GM21723 (cell line): Measurements from ENCODE around the gene TAOK2.
"Not testable (repeated sequence)": the region's sequence is repeated elsewhere in the genome, so short reads cannot be mapped to it uniquely, and the experiment has no call there.

Experiments
- ATAC-seq: cut with Tn5 transposase; IDR thresholded peaks from one replicate; pipeline ENCODE4 v1.9.1; 2021; ENCODE audit warnings: mild to moderate bottlenecking, moderate library complexity; ENCODE audit not compliant: unreplicated experiment

The TAOK2 gene

DNA sequence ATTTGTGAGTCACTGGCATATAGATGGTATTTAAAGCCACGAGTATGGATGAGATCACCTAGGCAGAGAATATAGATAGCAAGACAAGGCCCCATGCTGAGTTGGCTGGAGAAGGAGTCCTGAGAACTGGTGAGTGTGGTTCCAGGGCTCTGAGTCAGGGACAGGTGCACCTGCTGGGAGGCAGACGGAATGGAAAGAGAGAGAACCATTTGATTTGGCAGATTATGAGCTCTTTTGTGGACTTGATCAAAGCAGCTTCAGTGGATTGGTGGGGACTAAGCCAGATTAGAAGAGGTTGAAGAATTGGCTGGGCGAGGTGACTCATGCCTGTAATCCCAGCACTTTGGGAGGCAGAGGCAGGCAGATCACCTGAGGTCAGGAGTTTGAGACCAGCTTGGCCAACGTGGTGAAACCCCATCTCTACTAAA, 45.1 kb downstream of the TAOK2 start:
- no peak for ATAC-seq

DNA sequence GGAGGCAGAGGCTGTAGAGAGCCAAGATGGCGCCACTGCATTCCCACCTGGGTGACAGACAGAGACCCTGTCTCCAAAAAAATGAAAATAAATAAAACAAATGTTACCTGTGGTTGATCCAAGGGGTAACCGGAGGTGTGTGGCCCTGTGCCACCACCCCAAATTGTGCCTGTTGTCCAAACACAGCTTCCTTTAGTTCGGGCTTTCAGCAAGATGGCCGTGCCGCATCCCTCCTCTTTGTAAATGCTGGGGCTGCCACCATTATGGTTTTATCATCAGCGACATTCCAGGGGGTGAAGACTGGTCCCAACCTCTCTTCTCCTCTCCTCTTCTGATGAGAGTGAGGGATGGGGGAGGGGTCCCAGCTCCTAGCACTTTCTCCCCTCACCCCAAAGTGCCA, 49.2 kb downstream of the TAOK2 start, which contains the start of gene C16orf92:
C16orf92 (plus strand) TSS at position 312 of the 400 bp plus-strand sequence. CDS start 143 bp downstream, outside the sequence.
- ATAC-seq, result no peak

DNA sequence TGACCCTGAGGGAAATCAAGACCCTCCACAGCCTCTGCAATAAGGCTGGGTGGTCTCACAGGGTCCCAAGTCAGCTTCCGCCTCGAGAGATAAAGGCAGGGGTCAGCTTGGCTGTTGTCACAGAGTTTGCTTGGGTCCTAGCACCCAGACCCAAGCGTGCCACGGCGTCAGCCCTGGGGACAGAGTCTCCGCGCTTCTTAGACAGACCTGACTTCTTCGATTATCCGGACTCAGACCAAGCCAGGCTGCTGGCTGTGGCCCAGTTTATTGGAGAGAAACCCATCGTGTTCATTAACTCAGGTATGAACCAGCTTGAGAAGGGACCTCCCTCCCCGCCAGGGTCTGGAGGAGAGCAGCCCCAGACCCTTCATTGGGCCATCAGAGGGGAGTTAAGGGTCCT, 49.9 kb downstream of the TAOK2 start:
- ATAC-seq, result no peak

DNA sequence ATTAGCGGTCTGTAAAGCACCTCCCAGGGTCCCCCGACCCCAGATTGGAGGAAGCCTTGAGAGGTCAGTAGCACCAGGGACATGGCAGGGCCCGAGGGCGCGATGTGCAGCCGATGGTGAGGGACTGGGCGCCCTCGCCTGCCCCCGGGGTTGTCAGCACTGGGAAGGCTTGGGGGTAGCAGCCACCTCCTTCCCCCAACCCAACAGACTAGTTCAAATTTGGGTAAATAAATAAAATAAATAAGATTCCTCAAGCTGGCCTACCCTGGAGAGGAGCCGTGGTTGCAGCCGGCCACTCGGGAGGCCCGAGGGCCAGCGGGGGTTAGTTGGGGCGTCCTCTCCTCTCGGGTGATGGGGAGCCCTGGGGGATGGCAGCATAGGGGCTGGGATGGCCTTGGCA, 50.8 kb downstream of the TAOK2 start:
- ATAC-seq, result no peak

DNA sequence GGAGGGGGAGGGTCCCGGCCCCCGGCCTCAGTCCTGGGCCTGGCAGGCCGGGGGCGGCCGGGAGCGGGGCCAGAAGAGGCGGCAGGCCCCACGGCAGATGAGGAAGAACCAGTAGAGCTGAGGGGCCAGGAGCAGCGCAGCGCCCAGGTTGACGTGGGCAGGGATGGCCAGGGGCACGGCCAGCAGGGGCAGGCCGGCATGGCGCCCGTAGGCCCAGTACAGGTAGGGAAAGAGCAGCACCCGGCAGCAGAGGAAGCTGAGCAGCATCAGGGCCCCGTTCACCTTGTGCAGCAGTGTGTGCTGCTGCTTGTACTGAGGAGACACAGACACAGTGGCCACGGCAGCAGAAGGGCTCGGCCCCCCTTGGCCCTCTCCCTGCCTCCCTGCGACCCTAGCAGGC, 51.5 kb downstream of the TAOK2 start:
- ATAC-seq, result no peak

DNA sequence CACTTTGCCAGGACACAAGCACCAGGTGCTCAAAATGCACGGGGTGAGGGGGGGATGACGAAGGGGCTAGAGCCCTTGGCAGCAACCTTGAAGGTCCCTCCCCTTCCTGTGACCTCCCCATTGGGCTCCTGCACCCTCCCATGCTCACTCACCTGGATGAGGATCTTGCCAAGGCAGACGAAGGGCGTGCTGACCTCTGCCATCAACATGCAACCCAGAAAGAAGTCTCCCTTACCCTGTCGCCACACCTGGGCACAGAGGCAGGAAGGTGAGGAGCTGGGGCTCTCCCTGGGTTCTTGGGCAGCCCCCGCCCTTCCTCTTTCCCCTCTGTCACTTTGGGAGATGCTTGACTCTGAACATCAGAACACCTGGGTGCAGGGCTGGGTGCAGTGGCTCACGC, 51.9 kb downstream of the TAOK2 start:
- ATAC-seq, result no peak

DNA sequence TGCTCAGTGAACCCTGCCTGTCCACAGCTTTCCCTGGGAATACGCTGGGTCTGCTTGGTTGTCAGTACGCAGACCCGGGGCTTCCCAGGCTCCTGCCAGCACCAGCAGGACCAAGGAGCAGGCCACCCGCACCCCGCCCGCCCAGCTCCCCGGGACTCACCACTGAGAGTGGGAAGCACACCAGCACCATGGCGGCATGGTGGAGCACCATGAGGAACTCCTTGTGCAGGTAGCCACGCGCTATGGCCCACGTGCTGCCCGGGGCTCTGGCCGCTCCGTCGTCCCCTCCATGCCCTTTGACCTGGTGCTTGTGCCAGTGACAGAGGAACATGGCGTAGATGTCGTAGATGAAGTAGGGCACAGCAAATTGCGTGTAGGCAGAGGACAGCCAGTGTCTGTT, 52.8 kb downstream of the TAOK2 start:
- ATAC-seq, result no peak

DNA sequence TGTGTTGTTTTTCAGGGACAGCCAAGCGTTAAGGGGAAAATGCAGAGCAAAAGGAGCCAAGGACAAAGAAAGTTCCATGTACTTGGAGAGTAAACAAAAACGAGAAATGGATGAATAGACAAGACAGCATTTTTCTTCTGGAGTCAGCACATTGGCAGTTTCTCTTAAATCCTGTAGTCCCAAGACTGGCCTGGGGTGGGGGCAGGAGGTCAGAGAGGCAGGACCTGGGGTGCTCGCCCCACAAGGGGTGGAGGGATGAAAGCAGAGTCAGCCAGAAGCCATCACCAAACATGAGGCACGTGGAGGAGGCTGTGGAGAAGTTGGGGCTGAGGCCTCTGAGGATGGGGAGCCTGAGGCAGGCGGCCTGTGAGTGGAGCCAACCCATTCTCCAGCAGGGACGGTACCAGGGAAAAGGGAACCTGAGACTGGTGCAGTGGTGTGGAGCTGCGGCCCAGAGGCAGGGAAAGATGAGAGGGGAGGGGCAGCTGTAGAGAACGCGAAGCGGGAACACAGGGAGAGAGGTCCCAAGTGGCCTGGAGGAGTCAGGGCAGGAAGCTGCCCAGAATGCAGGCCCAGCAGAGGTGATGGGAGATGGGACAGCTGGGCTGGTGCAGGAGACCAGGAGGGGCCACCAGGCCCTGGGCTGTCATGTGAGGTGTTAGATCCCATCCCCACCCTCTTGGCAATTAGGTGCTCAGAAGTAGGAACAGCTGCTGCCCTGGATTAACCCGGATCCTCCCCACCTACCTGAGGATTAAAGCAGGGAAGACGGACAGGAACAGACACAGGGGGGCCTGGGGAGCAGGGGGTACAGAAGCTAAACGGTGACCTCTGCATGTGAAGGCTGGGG, 54.1 kb downstream of the TAOK2 start:
- ATAC-seq, result no peak

DNA sequence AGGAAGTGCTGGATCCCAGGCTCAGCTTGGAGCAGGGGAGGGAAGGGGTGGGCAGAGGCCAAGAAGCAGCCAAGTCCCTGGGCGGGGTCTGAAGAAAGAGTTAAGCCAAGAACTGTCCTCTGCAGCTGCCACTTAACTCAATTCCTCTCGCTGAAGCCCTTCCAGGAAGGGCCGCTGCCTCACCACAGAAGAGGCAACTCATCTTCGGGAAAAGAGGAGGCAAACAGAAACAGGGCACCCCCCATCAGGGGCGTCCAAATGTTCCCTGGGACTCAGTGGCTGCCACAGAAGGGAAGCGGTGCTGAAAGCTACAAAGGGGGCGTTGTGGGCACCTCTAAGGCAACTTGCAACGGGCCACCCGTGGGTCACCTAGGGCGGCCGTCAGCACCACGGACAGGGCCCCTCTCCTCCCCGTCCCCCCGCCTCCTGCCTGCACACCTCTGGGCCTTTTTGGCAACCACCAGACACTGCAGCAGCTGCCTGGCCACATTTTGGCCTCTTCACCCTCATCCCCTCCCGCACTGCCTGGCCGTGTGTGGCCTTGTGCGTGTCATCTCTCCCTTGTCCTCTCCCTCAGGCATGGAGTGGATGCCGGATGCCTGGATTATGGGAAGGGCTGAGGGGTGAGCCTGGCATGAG, 54.9 kb downstream of the TAOK2 start:
- ATAC-seq, result no peak

DNA sequence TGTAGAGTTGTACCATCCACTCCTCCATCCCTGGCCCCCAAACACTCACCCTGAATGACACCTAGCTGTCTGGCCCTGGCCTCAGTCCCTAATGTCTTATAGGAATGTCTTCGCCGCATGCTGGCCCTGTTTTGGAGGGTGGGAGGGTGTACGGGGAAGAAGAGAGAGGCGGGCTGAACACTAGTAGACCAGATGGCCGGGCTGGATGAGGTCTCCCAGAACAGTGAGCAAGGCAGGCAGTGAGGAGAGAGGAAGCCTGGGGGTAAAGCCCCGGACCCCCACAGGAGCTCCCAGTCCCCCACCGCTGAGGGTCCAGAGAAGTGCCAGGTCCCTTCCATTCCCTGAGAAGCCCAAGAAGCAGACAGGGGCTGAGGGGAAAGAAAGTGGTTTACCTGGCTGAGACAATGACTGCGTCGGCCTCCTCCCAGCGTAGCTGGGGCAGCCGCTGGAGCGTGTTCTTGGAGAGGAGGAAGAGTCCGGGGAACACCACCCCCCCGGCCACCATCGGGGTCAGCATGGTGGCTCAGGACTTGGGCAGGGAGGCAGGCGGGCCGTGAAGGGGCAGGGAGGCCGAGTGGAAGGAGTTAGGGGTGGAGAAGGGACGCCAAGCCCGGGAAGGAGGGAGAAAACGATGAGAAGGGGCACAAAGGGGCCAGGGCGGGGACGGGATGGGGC, 56.5 kb downstream of the TAOK2 start:
- no peak for ATAC-seq

DNA sequence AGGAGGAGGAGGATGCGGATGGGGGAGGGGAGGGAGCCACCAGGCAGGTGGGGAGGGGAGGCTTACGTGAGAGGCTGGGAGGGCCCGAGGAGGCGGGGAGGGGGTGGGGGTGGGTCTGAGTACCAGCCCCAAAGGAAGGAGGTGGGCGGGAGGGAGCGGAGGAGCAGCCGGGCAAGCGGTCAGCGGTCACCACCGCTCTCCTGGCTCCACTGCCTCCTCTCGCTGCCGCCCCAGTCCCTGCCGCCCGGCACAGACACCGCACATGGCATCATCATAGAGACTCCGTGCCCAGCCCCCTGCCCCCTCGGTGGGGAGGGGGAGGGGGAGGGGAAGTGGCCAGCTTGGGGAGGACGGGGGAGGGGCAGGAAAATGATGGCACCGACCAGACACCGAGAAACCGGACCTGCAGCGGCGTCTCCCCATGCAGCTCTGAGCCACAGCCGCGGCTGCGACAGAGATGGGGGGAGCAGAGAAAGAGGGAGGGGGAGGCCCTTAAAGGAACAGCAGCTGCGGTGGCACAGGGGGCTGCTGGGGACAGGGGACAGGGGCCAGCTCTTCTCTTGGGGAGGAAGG, 57.3 kb downstream of the TAOK2 start, which contains the start of gene TLCD3B:
TLCD3B (minus strand) TSS at position 431 of the 573 bp plus-strand sequence. CDS start 744 bp downstream, outside the sequence.
- no peak for ATAC-seq

DNA sequence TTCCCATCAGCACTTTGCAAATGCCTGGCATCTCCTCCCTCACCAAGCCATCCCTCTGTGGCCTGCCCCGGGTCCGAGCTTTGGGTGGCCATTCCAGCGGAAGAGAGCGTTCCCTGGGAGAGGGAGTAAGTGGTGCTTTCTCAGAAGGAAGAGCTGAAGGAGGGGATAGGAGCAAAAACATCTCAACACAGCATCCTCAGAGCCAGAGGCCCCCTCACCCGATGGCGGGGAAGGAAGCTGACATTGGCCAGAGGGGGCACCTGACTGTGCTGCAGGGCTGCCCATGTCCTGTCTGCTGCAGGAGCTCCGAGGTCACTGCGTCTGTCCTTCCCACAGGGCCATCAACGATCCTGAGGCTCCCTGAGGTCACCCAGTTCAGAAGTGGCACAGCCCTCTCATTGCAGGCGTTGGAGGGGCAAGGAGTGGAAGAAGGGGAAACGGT, 57.8 kb downstream of the TAOK2 start:
- ATAC-seq, result no peak

DNA sequence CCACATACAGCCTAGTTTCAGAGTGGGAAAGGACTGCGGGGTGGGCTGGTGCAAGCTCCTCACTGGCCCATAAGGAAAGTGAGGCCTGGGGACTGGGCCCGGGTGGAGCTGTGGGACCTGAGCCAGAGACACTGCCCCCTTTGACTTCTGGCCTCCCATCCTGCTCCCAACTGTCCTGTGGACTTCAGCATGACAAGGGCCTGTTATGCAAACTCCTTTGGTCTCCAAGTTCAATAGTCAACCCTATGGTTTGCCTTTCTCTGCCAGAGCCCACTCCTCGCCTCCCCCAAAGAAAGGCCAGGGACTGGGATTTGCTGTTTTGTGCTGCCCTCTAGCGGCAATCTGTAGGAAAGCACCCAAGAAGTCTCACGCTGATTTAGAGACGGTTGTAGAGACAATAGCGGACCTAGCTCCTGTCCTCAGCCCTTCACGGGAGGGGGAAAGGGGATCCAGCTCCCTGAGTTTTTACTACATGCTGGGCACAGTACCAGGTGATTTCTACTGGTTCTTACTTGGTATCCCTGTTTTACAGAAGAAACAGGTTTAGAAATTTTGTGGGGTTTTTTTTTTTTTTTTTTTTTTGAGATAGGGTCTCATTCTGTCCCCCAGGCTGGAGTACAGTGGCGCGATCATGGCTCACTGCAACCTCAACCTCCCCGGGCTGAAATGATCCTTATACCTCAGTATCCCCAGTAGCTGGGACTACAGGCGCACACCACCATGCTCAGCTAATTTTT, 58.6 kb downstream of the TAOK2 start:
- no peak for ATAC-seq

DNA sequence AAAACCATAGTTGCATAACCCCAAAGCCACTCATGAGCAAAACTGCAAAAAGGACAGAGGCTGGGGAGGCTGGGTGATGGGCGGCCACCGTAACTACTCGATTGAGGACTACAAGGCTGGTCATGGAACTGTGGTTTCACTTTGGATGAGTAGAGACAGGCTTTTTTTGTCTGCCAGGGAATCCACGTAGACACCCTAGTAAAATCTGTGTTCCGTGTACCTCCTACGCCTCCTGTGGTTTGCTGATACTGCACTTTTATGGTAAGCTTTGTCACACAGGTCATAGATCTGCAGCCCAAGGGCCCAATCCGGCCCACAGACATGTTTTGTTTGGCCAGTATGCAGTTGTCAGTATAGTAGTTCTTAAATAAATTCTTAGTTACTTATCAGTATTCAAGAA, 59.6 kb downstream of the TAOK2 start:
- no peak for ATAC-seq

DNA sequence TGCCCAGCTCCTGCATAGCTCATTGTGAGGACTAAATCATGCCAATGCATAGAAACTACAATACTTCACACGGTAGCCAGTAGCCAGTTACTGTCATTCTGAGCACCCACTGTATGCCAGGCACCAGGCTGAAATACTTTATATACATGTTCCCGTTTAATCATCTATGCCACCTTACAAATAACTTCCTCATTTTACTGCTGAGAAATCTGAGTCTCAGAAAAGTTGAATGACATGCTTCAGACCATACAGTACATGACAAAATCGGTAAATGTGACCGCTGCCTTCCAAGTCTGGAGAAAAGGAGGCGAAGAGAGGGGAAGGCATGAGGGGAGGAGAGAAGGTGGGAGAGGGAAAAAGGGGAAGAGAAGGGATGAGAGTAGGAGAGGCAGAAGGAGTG, 66.6 kb downstream of the TAOK2 start:
- no peak for ATAC-seq

DNA sequence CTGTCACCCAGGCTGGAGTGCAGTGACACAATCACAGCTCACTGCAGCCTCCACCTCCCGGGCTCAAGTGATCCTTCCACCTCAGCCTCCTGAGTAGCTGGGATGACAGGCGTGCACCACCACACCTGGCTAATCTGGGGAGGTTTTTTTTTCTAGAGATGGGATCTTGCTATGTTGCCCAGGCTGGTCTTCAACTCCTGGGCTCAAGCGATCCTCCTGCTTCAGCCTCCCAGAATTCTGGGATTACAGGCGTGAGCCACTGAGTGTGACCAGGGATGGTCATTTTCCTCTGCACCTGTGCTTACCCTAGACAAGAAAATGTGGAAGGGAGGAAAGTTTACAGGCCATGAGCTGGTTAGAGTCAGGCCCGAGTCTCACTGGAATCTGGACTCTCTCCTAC, 67.0 kb downstream of the TAOK2 start:
- not testable (repeated sequence) for ATAC-seq

DNA sequence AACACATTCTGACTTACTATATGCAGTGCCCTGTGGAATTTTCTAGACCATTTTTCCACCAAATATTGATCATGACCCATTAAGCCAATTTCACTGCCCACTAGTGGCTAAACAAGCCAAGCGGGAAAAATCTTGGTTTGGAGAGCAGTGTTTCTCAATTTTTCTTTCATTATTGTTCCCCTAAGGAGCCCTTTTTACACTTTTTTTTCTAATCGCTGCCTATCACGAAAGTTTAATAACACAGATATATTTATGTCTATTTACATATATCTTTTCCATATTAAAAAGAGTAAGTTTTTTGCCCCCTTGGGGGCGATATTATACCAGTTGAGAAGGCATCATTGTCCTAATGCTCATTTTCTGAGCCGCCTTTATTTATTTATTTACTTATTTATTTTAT, 68.2 kb downstream of the TAOK2 start:
- ATAC-seq, result no peak
